ENCODE results near the gene WBP2. TPM values are rescaled to one million over a fixed set of nuclear protein-coding genes. Genes with fewer than 3 reads are reported as not detected.

WBP2 gene
- total and polyA plus RNA-seq, 5 donors from 2014 or later: 77.7 to 118 (median 92.2) TPM

DNA sequence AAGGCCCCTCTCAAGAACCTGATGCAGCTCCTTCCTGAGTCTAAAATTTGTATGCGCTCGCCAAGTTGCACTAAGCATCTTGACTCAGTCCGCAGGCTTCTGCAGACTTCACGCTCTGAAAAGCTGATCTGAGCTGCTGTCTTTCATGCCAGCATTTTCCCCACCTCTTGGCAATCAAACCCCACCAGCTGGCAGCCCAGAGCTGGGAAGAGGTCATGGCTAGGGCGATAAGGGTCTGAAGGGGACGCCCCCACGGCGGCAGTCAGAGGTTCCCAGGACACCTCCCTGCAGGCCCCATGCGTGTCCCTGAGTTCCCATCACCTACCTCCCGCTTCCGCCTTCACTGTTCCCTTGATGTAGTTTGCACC lies 5.9 kb downstream of the WBP2 start:
- no peak for DNase-seq
- Histone ChIP-seq H3K27me3 (ENCODE audit: control insufficient read depth, insufficient read depth, low read length) (no peaks in the 10 kb centered on the region), H3K27ac (ENCODE audit: insufficient read depth, low read length, poor library complexity, severe bottlenecking) (no peak overlapping the region), H3K4me3 (ENCODE audit: low read depth, low read length) (no peak overlapping the region), H3K36me3 (ENCODE audit: control insufficient read depth, insufficient read depth, low read length) (peaks cover 56% of the 10 kb centered on the region), H3K4me1 (ENCODE audit: control insufficient read depth, insufficient read depth, low read length, poor library complexity, severe bottlenecking) (peaks cover 31% of the 10 kb centered on the region), H3K9me3 (ENCODE audit: control insufficient read depth in 2 of 2, low read length in 2 of 2) (no peaks in the 10 kb centered on the region)
- peak overlapping the region in 1 of 4 donors; percentile 75 for H3K4me3 Mint-ChIP-seq
- ATAC-seq (ENCODE audit: low read depth in 2 of 2): no peak
- H3K27ac Mint-ChIP-seq: no peak overlapping the region
- H3K4me1 Mint-ChIP-seq: peaks cover 4 to 46% (median 21%) of the 10 kb centered on the region in 4 donors
- H3K9me3 Mint-ChIP-seq: peaks cover 0 to 1% (median 0%) of the 10 kb centered on the region in 7 donors
- peaks cover 16% of the 10 kb centered on the region for H3K36me3 Mint-ChIP-seq
- no peaks in the 10 kb centered on the region for H3K27me3 Mint-ChIP-seq

DNA sequence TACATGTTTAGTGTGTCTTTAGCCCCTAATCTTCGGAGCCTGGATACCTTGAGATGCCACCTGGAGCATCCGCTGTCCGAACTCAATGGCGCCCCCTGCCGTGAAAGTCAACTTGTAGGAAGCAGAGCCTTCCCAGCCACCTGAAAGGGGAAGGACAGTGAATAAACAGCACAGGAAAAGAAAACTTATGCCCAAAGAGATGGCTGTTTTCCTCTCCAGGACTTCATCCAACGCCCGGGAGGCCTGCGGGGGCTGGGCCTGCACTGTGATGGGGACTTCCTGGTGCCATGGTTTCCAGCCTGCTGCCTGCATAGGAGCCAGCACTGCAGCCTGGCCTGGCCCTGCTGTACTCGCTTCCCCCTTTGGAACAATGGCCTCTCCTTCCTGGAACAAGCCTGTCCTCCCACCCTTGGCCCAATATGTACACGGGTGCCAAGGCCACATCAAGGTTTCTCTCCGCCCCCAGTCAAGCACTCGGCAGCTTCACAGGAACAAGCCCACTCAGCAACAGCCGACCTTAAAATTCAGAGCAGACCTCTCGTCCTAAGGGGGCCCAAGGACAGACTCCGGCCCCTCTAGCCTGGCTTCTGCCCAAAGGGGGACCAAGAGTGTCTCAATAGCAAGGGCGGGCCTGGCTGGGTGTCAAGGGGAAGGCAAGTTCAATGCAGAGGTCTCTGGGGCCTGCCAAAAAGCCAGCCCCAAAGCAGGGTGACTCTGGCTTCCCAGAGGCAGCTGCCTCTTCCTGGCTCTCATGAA lies 6.4 kb downstream of the WBP2 start:
- H3K4me3 ChIP-seq (ENCODE audit: low read depth, low read length): no peak overlapping the region
- H3K27me3 ChIP-seq (ENCODE audit: control insufficient read depth, insufficient read depth, low read length): no peaks in the 10 kb centered on the region
- peaks cover 16% of the 10 kb centered on the region for H3K36me3 Mint-ChIP-seq
- H3K27me3 Mint-ChIP-seq: no peaks in the 10 kb centered on the region
- DNase-seq (peak; percentile 67 to 77 (median 70)), ATAC-seq (ENCODE audit: low read depth in 2 of 2) (no peak)
- H3K9me3 ChIP-seq (ENCODE audit: control insufficient read depth in 2 of 2, low read length in 2 of 2): no peaks in the 10 kb centered on the region
- H3K36me3 ChIP-seq (ENCODE audit: control insufficient read depth, insufficient read depth, low read length): peaks cover 56% of the 10 kb centered on the region
- no peak overlapping the region for H3K27ac ChIP-seq (ENCODE audit: insufficient read depth, low read length, poor library complexity, severe bottlenecking)
- peaks cover 4 to 45% (median 18%) of the 10 kb centered on the region in 4 donors for H3K4me1 Mint-ChIP-seq
- peak overlapping the region in 2 of 4 donors; percentile 68 to 97 for H3K4me3 Mint-ChIP-seq
- H3K9me3 Mint-ChIP-seq: no peaks in the 10 kb centered on the region
- peaks cover 31% of the 10 kb centered on the region for H3K4me1 ChIP-seq (ENCODE audit: control insufficient read depth, insufficient read depth, low read length, poor library complexity, severe bottlenecking)
- peak overlapping the region; percentile 32 to 70 (median 69) for H3K27ac Mint-ChIP-seq

DNA sequence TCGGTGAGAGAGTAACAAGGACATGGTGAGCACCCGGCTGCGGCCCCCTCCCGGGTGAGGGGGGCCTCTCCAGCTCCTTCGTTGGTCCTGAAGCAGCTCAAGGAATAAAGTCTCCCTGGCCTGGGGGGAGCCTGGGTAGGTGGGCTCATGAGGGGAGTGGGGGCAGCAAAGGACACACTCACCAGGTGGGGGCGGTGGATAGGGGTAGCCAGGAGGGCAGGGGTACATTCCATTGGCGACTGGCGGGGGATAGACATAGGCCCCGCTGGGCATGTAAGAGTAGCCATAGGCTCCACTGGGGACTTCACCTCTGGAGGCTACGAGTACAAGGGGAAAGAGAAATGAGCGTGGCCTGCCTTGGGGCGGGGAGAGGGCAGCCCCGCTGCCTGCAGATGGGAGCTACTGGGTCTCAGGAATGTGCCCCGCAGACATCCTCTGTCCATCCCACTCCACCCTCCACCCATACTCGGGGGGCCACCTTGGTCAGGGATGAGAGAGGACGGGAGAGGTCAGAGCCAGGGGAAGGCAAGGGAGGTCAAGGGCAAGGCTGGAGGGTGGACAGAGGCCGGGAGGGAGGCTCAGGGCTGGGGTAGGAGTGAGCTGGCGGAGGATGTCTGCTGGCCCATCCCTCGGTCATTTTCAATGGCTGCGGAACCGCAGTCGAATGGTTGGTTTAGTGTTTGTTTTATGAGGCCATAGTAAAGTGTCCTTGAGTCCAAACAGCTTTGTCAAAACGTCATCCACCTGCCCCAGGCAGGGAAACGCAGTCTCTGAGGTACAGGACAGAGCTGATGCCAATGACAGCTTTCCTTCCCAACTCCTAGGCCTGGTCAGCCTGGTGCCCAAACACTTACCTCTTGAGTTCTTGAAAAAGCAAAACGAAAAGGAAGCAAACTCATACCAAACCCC lies 7.3 kb downstream of the WBP2 start:
- Mint-ChIP-seq H3K36me3 (peaks cover 16% of the 10 kb centered on the region), H3K4me1 (peaks cover 4 to 42% (median 15%) of the 10 kb centered on the region in 4 donors), H3K27ac (peak overlapping the region in 2 of 3 donors; percentile 69 to 78), H3K4me3 (peak overlapping the region in 2 of 4 donors; percentile 68 to 97), H3K27me3 (no peaks in the 10 kb centered on the region), H3K9me3 (no peaks in the 10 kb centered on the region)
- H3K9me3 ChIP-seq (ENCODE audit: control insufficient read depth in 2 of 2, low read length in 2 of 2): no peaks in the 10 kb centered on the region
- peaks cover 30% of the 10 kb centered on the region for H3K4me1 ChIP-seq (ENCODE audit: control insufficient read depth, insufficient read depth, low read length, poor library complexity, severe bottlenecking)
- no peaks in the 10 kb centered on the region for H3K27me3 ChIP-seq (ENCODE audit: control insufficient read depth, insufficient read depth, low read length)
- H3K27ac ChIP-seq (ENCODE audit: insufficient read depth, low read length, poor library complexity, severe bottlenecking): no peak overlapping the region
- H3K4me3 ChIP-seq (ENCODE audit: low read depth, low read length): no peak overlapping the region
- DNase-seq (no peak), ATAC-seq (ENCODE audit: low read depth in 2 of 2) (no peak)
- peaks cover 56% of the 10 kb centered on the region for H3K36me3 ChIP-seq (ENCODE audit: control insufficient read depth, insufficient read depth, low read length)

DNA sequence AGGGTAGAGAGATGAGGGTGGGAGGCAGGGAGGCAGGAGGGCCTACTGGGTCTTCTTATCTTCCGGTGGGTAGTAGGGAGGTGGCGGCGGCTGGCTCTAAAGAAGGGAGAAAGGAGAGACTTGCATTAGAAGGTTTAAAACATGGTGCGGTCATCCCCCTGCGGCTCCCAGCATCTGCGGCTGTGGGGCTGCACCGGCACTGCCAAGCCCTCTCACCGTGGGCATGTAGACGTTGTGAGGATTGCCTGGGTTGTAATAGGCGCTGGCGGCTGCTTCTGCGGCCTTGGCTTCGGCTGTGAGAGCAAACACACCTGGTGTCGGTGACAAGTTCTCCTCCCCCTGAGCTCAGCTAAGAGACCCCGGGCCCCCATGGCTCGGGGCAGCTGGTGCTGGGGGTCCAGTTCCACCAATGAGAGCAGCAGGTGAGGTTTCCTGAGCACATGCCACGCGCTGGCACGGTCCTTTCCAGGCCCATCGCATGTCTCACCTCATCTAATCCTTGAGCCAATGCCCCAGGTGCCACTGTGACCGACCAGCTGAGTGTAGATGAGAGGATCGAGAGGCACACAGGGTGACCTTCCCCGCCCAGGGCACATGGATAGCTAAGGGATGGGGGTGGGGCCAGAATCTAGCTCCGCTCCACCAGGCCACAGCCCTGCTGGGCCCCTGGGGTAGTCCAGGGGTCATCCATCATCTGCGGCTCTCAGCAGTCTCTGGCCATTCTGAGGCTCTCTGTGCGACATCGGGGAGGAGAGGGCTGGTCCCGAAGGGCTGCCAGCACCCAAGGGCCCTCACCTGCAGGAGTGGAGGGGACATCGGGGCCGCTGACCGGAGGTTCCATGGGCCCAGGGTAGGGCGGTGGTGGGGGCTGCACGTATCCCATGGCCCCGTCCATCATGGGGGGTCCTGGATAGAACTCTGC lies 8.2 kb downstream of the WBP2 start:
- H3K27me3 Mint-ChIP-seq: no peaks in the 10 kb centered on the region
- H3K27me3 ChIP-seq (ENCODE audit: control insufficient read depth, insufficient read depth, low read length): no peaks in the 10 kb centered on the region
- H3K36me3 ChIP-seq (ENCODE audit: control insufficient read depth, insufficient read depth, low read length): peaks cover 59% of the 10 kb centered on the region
- H3K36me3 Mint-ChIP-seq: peaks cover 16% of the 10 kb centered on the region
- no peak overlapping the region for H3K4me3 ChIP-seq (ENCODE audit: low read depth, low read length)
- peaks cover 4 to 41% (median 14%) of the 10 kb centered on the region in 4 donors for H3K4me1 Mint-ChIP-seq
- peak overlapping the region in 1 of 3 donors; percentile 69 for H3K27ac Mint-ChIP-seq
- H3K9me3 Mint-ChIP-seq: no peaks in the 10 kb centered on the region
- no peak for ATAC-seq (ENCODE audit: low read depth in 2 of 2)
- no peak for DNase-seq
- no peak overlapping the region for H3K27ac ChIP-seq (ENCODE audit: insufficient read depth, low read length, poor library complexity, severe bottlenecking)
- H3K9me3 ChIP-seq (ENCODE audit: control insufficient read depth in 2 of 2, low read length in 2 of 2): no peaks in the 10 kb centered on the region
- H3K4me1 ChIP-seq (ENCODE audit: control insufficient read depth, insufficient read depth, low read length, poor library complexity, severe bottlenecking): peaks cover 39% of the 10 kb centered on the region
- peak overlapping the region in 2 of 4 donors; percentile 3 to 58 for H3K4me3 Mint-ChIP-seq

DNA sequence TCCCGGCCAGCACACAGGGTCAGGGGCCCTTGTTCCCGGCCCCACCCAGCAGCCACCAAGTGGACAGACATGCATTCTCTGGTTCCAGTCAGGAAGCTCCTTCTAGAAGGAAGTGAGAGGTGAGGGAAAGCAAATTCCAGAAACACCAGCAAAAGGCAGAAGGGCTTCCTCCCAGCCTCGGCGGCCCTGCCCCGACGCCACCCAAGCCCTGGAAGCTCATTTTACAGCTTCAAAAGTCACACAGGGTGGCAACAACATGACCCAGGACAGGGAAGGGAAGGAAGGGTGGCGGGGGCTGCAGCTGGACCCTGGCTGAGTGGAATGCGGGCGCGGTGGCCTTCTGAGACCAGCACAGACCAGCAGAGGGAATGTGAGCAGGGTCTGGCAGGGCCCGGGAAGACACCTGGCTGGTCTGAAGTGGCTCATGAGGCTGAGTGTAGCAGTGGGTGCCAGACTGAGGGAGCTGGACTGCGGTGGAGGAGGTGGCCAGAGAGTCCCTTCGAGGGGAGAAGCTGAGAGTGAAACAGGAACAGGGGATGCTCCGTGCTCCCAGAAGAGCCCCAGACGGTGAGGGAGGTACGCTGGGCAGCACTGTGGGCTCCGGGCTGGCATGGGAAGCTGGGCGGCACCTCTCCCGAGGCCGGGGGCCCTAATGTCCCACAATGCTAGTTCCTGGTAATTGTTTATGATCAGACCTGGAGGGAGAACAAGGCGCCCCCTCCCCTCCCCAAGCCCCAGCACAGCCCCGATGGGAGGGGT lies 9.0 kb downstream of the WBP2 start:
- Mint-ChIP-seq H3K36me3 (peaks cover 13% of the 10 kb centered on the region), H3K27me3 (no peaks in the 10 kb centered on the region), H3K4me1 (peaks cover 4 to 39% (median 11%) of the 10 kb centered on the region in 4 donors)

DNA sequence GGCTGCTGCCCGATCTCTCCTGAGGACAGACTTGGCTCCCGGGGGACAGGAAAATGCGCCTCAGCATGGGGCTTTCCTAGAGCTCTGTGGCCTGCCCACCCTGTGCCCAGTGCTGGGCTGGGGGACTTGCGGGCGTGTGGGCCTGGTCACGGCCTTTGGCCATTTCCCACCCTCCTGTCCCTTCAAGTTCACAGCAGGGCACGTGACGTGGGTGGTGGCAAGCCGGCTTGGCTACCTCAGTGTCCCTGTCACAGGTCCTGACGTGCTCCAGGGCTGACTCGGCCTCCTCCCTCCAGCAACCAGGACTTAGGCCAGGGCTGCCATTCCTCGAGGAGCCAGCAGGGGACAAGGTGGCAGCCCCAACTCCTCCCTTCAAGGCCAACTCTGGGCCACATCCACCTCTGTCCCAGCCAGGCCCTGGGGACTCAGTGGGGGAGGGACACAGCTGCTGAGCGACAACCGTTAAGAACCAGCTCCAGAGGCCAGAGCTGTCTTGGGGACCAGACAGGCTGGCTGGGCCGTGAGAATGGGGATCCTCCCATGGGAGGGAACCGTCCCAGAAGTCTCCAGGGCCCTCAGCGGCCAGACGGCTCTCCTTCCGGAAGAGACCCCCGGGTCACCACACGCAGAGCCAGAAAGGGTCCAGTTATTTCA lies 9.9 kb downstream of the WBP2 start:
- H3K27ac Mint-ChIP-seq: peak overlapping the region in 2 of 3 donors; percentile 41 to 73
- peaks cover 54% of the 10 kb centered on the region for H3K36me3 ChIP-seq (ENCODE audit: control insufficient read depth, insufficient read depth, low read length)
- H3K9me3 ChIP-seq (ENCODE audit: control insufficient read depth in 2 of 2, low read length in 2 of 2): no peaks in the 10 kb centered on the region
- H3K4me1 Mint-ChIP-seq: peaks cover 4 to 39% (median 11%) of the 10 kb centered on the region in 4 donors
- H3K27me3 ChIP-seq (ENCODE audit: control insufficient read depth, insufficient read depth, low read length): no peaks in the 10 kb centered on the region
- peak overlapping the region; percentile 52 to 65 (median 55) for H3K4me3 Mint-ChIP-seq
- no peaks in the 10 kb centered on the region for H3K27me3 Mint-ChIP-seq
- no peak overlapping the region for H3K4me3 ChIP-seq (ENCODE audit: low read depth, low read length)
- DNase-seq (peak; percentile 35 to 78 (median 35)), ATAC-seq (ENCODE audit: low read depth in 2 of 2) (peak; percentile 43 to 48)
- H3K9me3 Mint-ChIP-seq: no peaks in the 10 kb centered on the region
- H3K4me1 ChIP-seq (ENCODE audit: control insufficient read depth, insufficient read depth, low read length, poor library complexity, severe bottlenecking): peaks cover 43% of the 10 kb centered on the region
- H3K36me3 Mint-ChIP-seq: peaks cover 13% of the 10 kb centered on the region
- H3K27ac ChIP-seq (ENCODE audit: insufficient read depth, low read length, poor library complexity, severe bottlenecking): peak overlapping the region; percentile 91

More for the DNA sequence above, 9.0 kb downstream of the WBP2 start:
- Histone ChIP-seq H3K9me3 (ENCODE audit: control insufficient read depth in 2 of 2, low read length in 2 of 2) (no peaks in the 10 kb centered on the region), H3K27ac (ENCODE audit: insufficient read depth, low read length, poor library complexity, severe bottlenecking) (no peak overlapping the region), H3K36me3 (ENCODE audit: control insufficient read depth, insufficient read depth, low read length) (peaks cover 54% of the 10 kb centered on the region), H3K4me1 (ENCODE audit: control insufficient read depth, insufficient read depth, low read length, poor library complexity, severe bottlenecking) (peaks cover 40% of the 10 kb centered on the region), H3K27me3 (ENCODE audit: control insufficient read depth, insufficient read depth, low read length) (no peaks in the 10 kb centered on the region), H3K4me3 (ENCODE audit: low read depth, low read length) (no peak overlapping the region)
- ATAC-seq (ENCODE audit: low read depth in 2 of 2) (no peak), DNase-seq (no peak)
- Mint-ChIP-seq H3K4me3 (peak overlapping the region in 3 of 4 donors; percentile 48 to 58 (median 52)), H3K9me3 (no peaks in the 10 kb centered on the region), H3K27ac (peak overlapping the region; percentile 41 to 88 (median 52))

Measured in CD4-positive, CD25-positive, alpha-beta regulatory T cell (primary cell).